Naive thymus-derived CD4-positive, alpha-beta T cell (primary cell): Measurements from ENCODE around the gene FMR1NB. TPM values are rescaled to one million over a fixed set of nuclear protein-coding genes. Genes with fewer than 3 reads are reported as not detected.

Source experiments
- ATAC-seq: fragments of 150-1000 bp; cut with Tn5 transposase; 2 replicates; pipeline ENCODE4 v1.10.0; 2021; ENCODE audit warnings: mild to moderate bottlenecking, moderate library complexity
- CTCF ChIA-PET: fragments of 350-600 bp; sonication (Branson Sonifier 250); formaldehyde crosslinking; loops from one replicate; lab custom pipeline; 2021; ENCODE audit warnings: antibody characterized with exemption; lab: Charles Lee
- POLR2A ChIA-PET: fragments of 350-600 bp; sonication (Branson Sonifier 250); formaldehyde crosslinking; loops from one replicate; lab custom pipeline; 2021; ENCODE audit warnings: antibody characterized with exemption, inconsistent platforms; lab: Charles Lee
- DNase-seq, 9 donors: peaks; one replicate each; pipeline versions ENCODE4 v3.0.0 to v3.0.0-alpha.2; 2020 to 2022; ENCODE audit warnings: mixed read lengths in 1 of 9
- H3K27ac ChIP-seq: one replicate; pipeline ENCODE4 v1.7.0; 2013; ENCODE audit warnings: mild to moderate bottlenecking, low read depth, low read length, moderate library complexity
- H3K27me3 ChIP-seq, 2 donors: one replicate each; pipeline ENCODE4 v1.7.0; 2013; ENCODE audit warnings: low read length in 2 of 2, mild to moderate bottlenecking in 2 of 2, moderate library complexity in 2 of 2; ENCODE audit not compliant: control insufficient read depth in 2 of 2, insufficient read depth in 2 of 2
- H3K36me3 ChIP-seq, 3 experiments: 1 replicate in 2 of 3; 2 replicates in 1 of 3; pipeline ENCODE4 v1.7.0; 2013; ENCODE audit warnings: low read length in 3 of 3, mild to moderate bottlenecking in 3 of 3, moderate library complexity in 1 of 3; ENCODE audit not compliant: insufficient read depth in 3 of 3, control insufficient read depth in 2 of 3
- H3K4me1 ChIP-seq, 2 donors: one replicate each; pipeline ENCODE4 v1.7.0; 2013; ENCODE audit warnings: low read length in 2 of 2, mild to moderate bottlenecking in 2 of 2, moderate library complexity in 1 of 2; ENCODE audit not compliant: control insufficient read depth in 2 of 2, insufficient read depth in 2 of 2
- H3K4me3 ChIP-seq: 2 replicates; pipeline ENCODE4 v1.7.0; 2013; ENCODE audit warnings: mild to moderate bottlenecking, low read length
- H3K9me3 ChIP-seq, 3 experiments: 1 replicate in 2 of 3; 2 replicates in 1 of 3; pipeline ENCODE4 v1.7.0; 2013; ENCODE audit warnings: low read length in 3 of 3; ENCODE audit not compliant: control insufficient read depth in 2 of 3
- H3K27ac Mint-ChIP-seq, 9 donors: one replicate each; pipeline ENCODE4 v1.8.0; 2020 to 2022; ENCODE audit warnings: mixed read lengths in 9 of 9, mild to moderate bottlenecking in 8 of 9, moderate library complexity in 5 of 9, inconsistent platforms in 2 of 9
- H3K27me3 Mint-ChIP-seq, 5 donors: one replicate each; pipeline ENCODE4 v1.8.0; 2021 to 2022; ENCODE audit warnings: mixed read lengths in 5 of 5, mild to moderate bottlenecking in 1 of 5
- H3K36me3 Mint-ChIP-seq, 5 donors: one replicate each; pipeline ENCODE4 v1.8.0; 2020 to 2022; ENCODE audit warnings: mixed read lengths in 5 of 5, mild to moderate bottlenecking in 3 of 5, inconsistent platforms in 1 of 5
- H3K4me1 Mint-ChIP-seq, 7 donors: one replicate each; pipeline ENCODE4 v1.8.0; 2020 to 2022; ENCODE audit warnings: mixed read lengths in 7 of 7, mild to moderate bottlenecking in 3 of 7, inconsistent platforms in 1 of 7
- H3K4me3 Mint-ChIP-seq, 10 donors: one replicate each; pipeline ENCODE4 v1.8.0; 2020 to 2022; ENCODE audit warnings: mild to moderate bottlenecking in 10 of 10, mixed read lengths in 10 of 10, moderate library complexity in 6 of 10, inconsistent platforms in 2 of 10
- H3K9me3 Mint-ChIP-seq, 11 donors: one replicate each; pipeline ENCODE4 v1.8.0; 2020 to 2022; ENCODE audit warnings: mixed read lengths in 11 of 11, mild to moderate bottlenecking in 4 of 11, inconsistent platforms in 1 of 11, moderate library complexity in 1 of 11
- intact Hi-C, 2 donors: fragments of 100-400 bp; cut with micrococcal nuclease; formaldehyde crosslinking; loops; one replicate each; pipeline ENCODE4 v1.15.1; 2023
- polyA plus RNA-seq, 2 donors: library from polyadenylated mRNA; unstranded; fragments of 300-500 nt; fragmentation: Illumina TruSeq; gene quantifications; one replicate each; pipeline ENCODE4 v1.2.3, GENCODE V29; 2021
- total RNA-seq, 6 experiments: library from RNA in 5 of 6; stranded (reverse) in 5 of 6; gene quantifications; 1 replicate in 5 of 6; 2 replicates in 1 of 6; pipeline ENCODE4 v1.2.3 and lab custom pipeline; 2021 to 2026

FMR1NB gene
- total and polyA plus RNA-seq, 7 experiments from 2014 or later = not detected

- Histone ChIP-seq H3K4me1 (no peaks in the 10 kb centered on the region), H3K4me3 (no peak overlapping the region), H3K9me3 (no peaks in the 10 kb centered on the region), H3K27me3 (no peaks in the 10 kb centered on the region), H3K27ac (no peak overlapping the region), H3K36me3 (no peaks in the 10 kb centered on the region)
- intact Hi-C loops = no loop called here
- DNase-seq = no peak
- no peaks in the 10 kb centered on the region for H3K4me1 Mint-ChIP-seq
- ChIA-PET CTCF (no interaction called here), POLR2A (no interaction called here)
- H3K9me3 Mint-ChIP-seq = peaks cover 0 to 1% (median 0%) of the 10 kb centered on the region in 11 donors
- no peak for ATAC-seq
- no peaks in the 10 kb centered on the region for H3K27me3 Mint-ChIP-seq
- H3K4me3 Mint-ChIP-seq = no peak overlapping the region
- no peaks in the 10 kb centered on the region for H3K36me3 Mint-ChIP-seq
- no peak overlapping the region for H3K27ac Mint-ChIP-seq
Measured at GRCh38 chrX:148024425-148025148, 43.5 kb downstream of the FMR1NB start.

GRCh38 chrX:148035380-148035779, 54.2 kb downstream of the FMR1NB start:
- Histone ChIP-seq H3K9me3 (no peaks in the 10 kb centered on the region), H3K27ac (no peak overlapping the region), H3K27me3 (no peaks in the 10 kb centered on the region), H3K36me3 (no peaks in the 10 kb centered on the region), H3K4me1 (no peaks in the 10 kb centered on the region), H3K4me3 (no peak overlapping the region)
- Mint-ChIP-seq H3K4me3 (no peak overlapping the region), H3K27me3 (no peaks in the 10 kb centered on the region), H3K9me3 (no peaks in the 10 kb centered on the region), H3K27ac (no peak overlapping the region), H3K36me3 (no peaks in the 10 kb centered on the region), H3K4me1 (no peaks in the 10 kb centered on the region)
- no peak for DNase-seq
- intact Hi-C loops = no loop called here
- ATAC-seq = no peak
- CTCF ChIA-PET = no interaction called here
- POLR2A ChIA-PET = no interaction called here

- ChIA-PET CTCF (no interaction called here), POLR2A (no interaction called here)
- H3K27me3 ChIP-seq = no peaks in the 10 kb centered on the region
- Mint-ChIP-seq H3K9me3 (no peaks in the 10 kb centered on the region), H3K36me3 (no peaks in the 10 kb centered on the region), H3K4me3 (no peak overlapping the region), H3K27me3 (no peaks in the 10 kb centered on the region), H3K27ac (no peak overlapping the region), H3K4me1 (no peaks in the 10 kb centered on the region)
- no peak overlapping the region for H3K27ac ChIP-seq
- H3K36me3 ChIP-seq = no peaks in the 10 kb centered on the region
- no peaks in the 10 kb centered on the region for H3K4me1 ChIP-seq
- no peaks in the 10 kb centered on the region for H3K9me3 ChIP-seq
- ATAC-seq (no peak), DNase-seq (no peak)
- no peak overlapping the region for H3K4me3 ChIP-seq
- intact Hi-C loops = no loop called here
Measured at GRCh38 chrX:148037020-148037419, 55.9 kb downstream of the FMR1NB start.

- Mint-ChIP-seq H3K4me1 (no peaks in the 10 kb centered on the region), H3K27me3 (peaks cover 0 to 2% (median 0%) of the 10 kb centered on the region in 5 donors), H3K36me3 (no peaks in the 10 kb centered on the region), H3K9me3 (no peaks in the 10 kb centered on the region), H3K27ac (no peak overlapping the region), H3K4me3 (no peak overlapping the region)
- H3K9me3 ChIP-seq = no peaks in the 10 kb centered on the region
- no peak overlapping the region for H3K4me3 ChIP-seq
- H3K36me3 ChIP-seq = no peaks in the 10 kb centered on the region
- ChIA-PET CTCF (no interaction called here), POLR2A (no interaction called here)
- ATAC-seq (no peak), DNase-seq (no peak)
- intact Hi-C loops = no loop called here
- no peaks in the 10 kb centered on the region for H3K27me3 ChIP-seq
- no peak overlapping the region for H3K27ac ChIP-seq
- no peaks in the 10 kb centered on the region for H3K4me1 ChIP-seq
Measured at GRCh38 chrX:148043271-148043855, 62.2 kb downstream of the FMR1NB start.

GRCh38 chrX:148047200-148047599, 66.1 kb downstream of the FMR1NB start:
- CTCF ChIA-PET = no interaction called here
- ATAC-seq (no peak), DNase-seq (no peak)
- POLR2A ChIA-PET = no interaction called here
- intact Hi-C loops = no loop called here
- no peaks in the 10 kb centered on the region for H3K4me1 Mint-ChIP-seq
- H3K36me3 ChIP-seq = no peaks in the 10 kb centered on the region
- H3K36me3 Mint-ChIP-seq = no peaks in the 10 kb centered on the region
- peaks cover 0 to 2% (median 0%) of the 10 kb centered on the region in 5 donors for H3K27me3 Mint-ChIP-seq
- H3K4me1 ChIP-seq = no peaks in the 10 kb centered on the region
- no peak overlapping the region for H3K27ac Mint-ChIP-seq
- H3K4me3 ChIP-seq = no peak overlapping the region
- H3K9me3 ChIP-seq = no peaks in the 10 kb centered on the region
- H3K4me3 Mint-ChIP-seq = no peak overlapping the region
- no peaks in the 10 kb centered on the region for H3K9me3 Mint-ChIP-seq
- no peaks in the 10 kb centered on the region for H3K27me3 ChIP-seq
- H3K27ac ChIP-seq = no peak overlapping the region

- Mint-ChIP-seq H3K4me1 (no peaks in the 10 kb centered on the region), H3K27ac (no peak overlapping the region), H3K4me3 (no peak overlapping the region), H3K36me3 (no peaks in the 10 kb centered on the region), H3K27me3 (peaks cover 0 to 5% (median 0%) of the 10 kb centered on the region in 5 donors), H3K9me3 (no peaks in the 10 kb centered on the region)
- H3K9me3 ChIP-seq = no peaks in the 10 kb centered on the region
- no peaks in the 10 kb centered on the region for H3K27me3 ChIP-seq
- H3K4me1 ChIP-seq = no peaks in the 10 kb centered on the region
- no peak overlapping the region for H3K4me3 ChIP-seq
- DNase-seq (peak in 6 of 9 donors; percentile 10 to 41 (median 36)), ATAC-seq (no peak)
- H3K36me3 ChIP-seq = no peaks in the 10 kb centered on the region
- intact Hi-C loops = loop anchor here (1.0 kb wide), 2 partner anchors 1238 to 1422 kb away; no protein-coding TSS in a partner anchor
- ChIA-PET POLR2A (no interaction called here), CTCF (interaction anchor here (1.1 kb wide), 1 partner anchor 1422 kb away, joined by 3 read pairs; no protein-coding TSS in a partner anchor)
- no peak overlapping the region for H3K27ac ChIP-seq
Measured at GRCh38 chrX:148049441-148049840, 68.3 kb downstream of the FMR1NB start.

- POLR2A ChIA-PET = no interaction called here
Measured at GRCh38 chrX:148051973-148052372, 70.8 kb downstream of the FMR1NB start.

More at GRCh38 chrX:148051973-148052372, 70.8 kb downstream of the FMR1NB start:
- H3K27me3 ChIP-seq = no peaks in the 10 kb centered on the region
- no peak overlapping the region for H3K4me3 ChIP-seq
- Mint-ChIP-seq H3K27me3 (peaks cover 0 to 5% (median 0%) of the 10 kb centered on the region in 5 donors), H3K4me1 (no peaks in the 10 kb centered on the region), H3K4me3 (no peak overlapping the region), H3K9me3 (no peaks in the 10 kb centered on the region), H3K36me3 (no peaks in the 10 kb centered on the region), H3K27ac (no peak overlapping the region)
- CTCF ChIA-PET = no interaction called here
- H3K27ac ChIP-seq = no peak overlapping the region
- H3K36me3 ChIP-seq = no peaks in the 10 kb centered on the region
- ATAC-seq (no peak), DNase-seq (no peak)
- intact Hi-C loops = no loop called here
- H3K4me1 ChIP-seq = no peaks in the 10 kb centered on the region
- no peaks in the 10 kb centered on the region for H3K9me3 ChIP-seq
